HG03095 (cell line): Measurements from ENCODE around the gene PCBP3.

Experiments
- ATAC-seq: cut with Tn5 transposase; IDR thresholded peaks from one replicate; pipeline ENCODE4 v1.9.1; 2021; ENCODE audit warnings: moderate library complexity; ENCODE audit not compliant: unreplicated experiment

Gene PCBP3

DNA sequence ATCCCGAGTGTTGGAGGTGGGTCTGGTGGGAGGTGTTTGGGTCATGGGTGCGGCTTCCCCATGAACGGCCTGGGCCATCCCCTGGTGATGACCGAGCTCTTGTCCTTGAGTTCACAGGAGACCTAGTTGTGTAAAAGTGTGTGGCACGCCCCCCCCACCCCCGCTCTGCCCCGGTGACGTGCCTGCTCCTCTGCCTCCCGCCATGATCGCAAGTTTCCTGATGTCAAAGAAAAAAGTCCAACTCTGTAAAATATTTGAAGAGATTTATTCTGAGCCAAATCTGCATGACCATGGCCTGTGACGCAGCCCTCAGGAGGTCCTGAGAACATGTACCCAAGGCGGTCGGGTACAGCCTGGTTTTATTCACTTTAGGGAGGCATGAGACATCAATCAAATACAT lies 212.9 kb downstream of the PCBP3 start:
- ATAC-seq, result no peak

DNA sequence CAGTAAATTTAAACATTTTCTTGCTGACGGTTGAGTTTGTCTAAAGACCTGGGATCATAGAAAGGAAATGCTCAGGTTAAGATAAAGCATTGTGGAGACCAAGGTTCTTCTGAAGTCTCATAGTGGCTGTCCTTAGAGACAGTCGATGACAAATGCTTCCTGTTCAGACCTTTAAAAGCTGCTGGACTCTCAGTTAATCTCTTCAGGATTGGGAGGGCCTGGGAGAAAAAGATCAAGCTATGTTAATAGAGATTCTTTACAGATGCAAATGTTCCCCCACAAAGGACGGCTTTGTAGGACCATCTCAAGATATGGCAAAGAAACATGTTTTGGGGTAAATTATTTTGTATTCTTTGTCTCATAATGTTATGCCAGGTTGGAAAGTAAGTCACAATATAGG lies 213.4 kb downstream of the PCBP3 start:
- no peak for ATAC-seq

DNA sequence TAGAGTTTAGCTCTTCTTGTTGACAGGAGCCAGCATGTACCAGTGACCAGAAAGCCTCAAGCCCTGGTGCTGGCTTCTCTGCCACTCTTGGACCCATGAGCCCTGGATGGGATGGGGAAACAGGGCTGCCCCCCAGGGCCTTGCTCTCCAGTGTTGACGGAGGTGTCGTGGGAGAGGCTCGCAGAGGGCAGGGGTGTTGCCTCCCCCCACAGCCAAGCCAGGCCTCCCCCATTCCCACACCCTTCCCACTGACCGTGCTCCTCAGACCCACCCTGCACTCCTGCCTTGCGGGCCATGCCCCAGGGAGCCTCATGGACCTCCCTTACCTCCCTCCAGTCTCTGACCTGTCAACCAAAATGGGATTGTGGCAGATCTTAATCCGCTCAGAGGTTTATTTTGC lies 214.2 kb downstream of the PCBP3 start:
- no peak for ATAC-seq

DNA sequence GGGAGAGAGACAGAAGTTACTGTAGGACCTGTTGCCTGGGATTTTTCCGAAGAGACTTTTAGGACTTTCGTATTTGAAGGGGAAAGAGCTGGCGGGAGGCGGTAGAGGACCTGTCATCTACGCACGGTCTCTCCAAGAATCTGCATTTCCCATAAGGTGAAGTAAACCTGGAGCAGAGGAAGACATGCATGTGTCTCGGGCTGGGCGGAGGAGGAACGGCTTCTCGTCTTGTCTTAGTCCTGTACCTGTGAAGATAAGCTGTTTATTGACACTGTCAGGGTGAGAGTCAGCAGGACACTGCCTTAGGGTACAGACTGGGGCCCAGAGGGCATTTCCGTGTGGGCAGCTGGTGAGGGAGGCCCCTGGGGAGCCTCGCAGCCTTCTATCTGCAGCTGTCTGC lies 214.7 kb downstream of the PCBP3 start:
- ATAC-seq, result no peak

DNA sequence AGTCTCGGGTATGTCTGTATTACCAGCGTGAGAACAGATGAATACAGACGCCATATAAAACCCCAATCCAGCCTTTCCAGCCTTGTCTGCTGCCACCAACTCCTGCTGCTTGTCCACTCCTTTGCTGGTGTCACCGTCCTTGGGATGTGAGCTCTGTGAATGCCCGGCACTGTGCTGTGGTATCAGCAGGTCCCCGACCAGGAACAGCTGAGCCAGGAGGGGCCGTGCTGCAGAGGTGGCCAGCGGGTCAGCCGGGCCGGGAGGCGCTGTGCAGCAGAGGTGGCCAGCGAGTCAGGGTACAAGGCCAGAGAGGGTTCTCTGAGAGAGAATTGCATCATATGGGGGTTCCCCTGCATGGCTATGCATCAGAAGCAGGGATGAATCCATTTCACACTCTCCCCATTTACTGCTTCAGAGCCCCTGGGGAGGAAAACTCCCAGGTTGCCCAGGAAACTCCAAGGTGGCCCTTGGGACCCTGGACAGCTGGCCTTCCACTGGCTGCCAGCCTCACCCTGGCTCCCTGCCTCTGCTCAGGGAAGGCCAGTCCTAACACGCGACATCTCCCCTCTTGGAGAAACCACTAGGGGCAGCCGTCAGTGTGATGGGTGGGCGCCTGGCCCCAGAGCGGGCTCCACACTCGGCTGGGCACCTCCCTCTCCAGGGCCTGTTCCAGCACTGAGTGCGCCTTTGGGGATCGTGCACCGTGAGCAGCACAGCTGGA lies 215.7 kb downstream of the PCBP3 start:
- ATAC-seq, result no peak

DNA sequence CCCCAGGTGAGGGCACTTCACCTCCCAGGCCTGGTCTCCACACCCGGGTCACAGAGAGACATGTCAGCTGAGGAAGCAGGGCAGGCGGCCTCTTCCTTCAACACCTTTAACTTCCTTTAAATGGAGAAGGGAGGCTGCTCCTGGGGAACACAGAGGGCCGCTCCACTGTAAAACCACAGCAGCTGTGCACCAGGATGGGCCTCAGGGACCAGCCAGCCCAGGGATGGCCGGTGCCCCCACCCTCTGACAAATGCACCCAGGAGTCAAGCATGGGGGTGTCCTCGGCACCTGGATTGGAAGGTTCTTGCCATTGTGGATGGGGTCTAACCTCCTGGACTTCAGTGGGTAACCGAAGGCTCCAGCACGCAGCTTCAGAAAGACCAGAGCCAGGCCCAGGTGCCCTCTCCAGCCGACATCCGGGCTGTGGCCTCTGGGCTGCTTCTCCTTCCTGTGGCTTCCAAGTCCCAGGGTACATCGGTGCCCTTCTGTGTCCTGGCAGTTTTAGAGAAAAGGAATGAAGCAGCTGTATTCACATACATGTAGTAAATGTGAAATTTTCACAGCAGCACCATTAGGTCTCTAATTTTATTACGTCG lies 216.3 kb downstream of the PCBP3 start:
- no peak for ATAC-seq

DNA sequence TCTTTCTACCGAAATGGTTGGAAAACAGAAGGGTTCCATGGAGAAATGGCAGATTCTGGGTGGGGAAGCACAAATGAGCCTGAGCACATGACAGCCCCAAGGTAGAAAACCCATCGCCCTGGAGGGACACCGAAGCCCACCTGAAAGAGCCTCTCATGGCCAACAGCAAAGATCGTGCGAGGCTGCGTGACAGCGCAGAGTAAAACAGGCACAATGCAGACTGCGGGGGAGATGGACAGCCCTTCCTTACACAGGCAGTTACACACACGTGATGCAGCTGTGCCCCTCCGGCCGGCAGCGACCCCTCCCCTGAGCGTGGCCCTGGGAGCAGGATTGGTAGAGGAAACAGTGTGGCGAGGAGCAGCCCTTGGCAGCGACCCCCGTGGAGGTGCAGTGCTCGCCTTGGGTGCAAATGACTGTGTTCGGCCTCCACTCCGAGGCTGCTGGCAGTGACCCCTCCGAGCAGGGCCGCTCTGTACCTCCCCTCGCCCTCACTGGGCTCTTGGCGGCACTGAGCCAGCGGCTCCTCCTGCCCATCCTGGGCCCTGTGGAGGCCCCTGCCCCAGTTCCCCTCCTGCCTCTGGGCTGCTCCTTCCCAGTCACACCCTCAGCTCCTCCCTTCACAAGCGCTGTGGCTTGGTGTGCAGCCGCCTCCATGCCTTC lies 217.1 kb downstream of the PCBP3 start:
- ATAC-seq, result no peak

DNA sequence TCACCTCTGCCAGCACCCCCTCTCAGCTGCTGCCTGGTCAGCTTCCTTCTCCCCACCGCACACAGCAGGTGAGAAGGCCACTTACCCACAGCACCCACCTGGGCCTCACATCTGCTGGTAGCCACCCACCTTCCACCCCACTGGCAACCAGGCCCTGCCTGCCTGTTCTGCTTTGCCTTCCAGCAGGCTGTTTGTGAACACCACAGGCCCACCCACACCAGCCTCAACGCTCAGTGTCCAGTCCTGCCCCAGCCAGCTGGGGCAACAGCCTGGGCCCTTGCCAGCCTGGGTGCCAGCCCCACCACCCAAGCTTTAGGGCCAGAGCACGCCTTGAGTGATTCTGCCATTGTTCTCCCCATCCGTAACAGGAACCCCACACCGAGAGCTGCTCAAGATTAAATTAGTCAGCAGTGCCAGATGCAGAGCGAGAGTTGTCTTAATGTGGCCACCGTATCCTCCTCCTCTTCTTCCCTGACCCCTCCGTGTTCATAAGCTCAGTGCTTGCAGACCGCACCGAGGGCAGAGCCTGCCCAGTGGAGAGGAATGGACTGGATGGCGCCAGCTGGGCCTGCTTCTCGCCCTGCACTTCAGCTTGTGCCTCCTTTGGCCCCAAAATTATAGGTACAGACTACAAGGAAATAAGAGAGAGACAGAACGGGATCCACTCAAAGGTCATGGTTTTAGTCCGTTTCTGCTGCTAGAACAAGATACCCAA lies 217.8 kb downstream of the PCBP3 start:
- no peak for ATAC-seq

DNA sequence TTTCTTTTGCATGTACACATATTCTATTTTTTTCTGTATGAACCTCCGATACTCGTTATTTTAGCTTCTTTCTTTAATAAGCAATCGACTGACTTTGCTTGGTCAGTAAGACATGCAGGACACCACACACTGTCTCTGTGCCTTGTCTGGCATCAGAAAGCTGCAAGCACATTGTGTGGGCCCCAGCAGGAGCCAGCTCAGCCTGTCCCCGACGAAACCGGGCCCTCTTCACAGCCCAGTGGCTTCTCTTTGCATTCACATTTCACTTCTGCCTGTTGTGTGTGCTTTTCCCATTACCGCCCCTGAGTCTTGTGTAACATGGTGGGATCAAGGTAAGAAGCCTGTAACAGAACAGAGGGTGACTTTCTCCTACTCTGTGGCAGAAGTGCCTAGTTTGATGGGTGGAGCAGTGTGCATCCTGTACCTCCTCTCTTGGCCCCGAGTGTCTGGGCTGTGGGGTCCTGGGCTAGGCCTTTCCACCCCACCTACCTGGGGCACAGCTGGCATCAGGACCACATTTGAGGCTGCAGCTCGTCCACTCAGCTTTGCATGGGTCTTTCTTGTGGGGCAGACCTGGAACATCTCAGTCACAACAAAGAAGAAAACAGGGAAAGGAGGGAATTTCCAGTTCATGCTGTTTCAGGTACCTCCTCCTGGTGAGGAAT lies 219.2 kb downstream of the PCBP3 start:
- ATAC-seq, result no peak

DNA sequence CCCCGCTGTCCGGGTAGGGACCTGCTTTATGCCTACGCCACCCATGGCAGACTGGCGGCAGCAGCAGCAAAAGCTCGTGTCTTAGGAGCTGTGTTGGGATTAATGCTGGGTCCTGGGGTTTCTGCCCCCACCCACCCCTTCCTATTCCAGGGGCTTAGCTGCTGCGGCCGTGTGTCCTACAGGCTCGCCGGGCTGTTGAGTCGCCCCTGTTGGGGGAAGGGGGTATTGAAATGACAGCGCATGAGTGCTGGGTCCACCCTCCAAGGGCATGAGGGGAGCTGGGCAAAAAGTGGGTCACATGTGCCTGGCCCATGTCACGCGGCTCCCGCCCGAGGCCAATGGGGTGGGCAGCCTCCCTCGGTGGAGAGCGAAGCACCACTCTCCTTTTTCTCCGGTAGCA lies 219.7 kb downstream of the PCBP3 start:
- ATAC-seq, result no peak

DNA sequence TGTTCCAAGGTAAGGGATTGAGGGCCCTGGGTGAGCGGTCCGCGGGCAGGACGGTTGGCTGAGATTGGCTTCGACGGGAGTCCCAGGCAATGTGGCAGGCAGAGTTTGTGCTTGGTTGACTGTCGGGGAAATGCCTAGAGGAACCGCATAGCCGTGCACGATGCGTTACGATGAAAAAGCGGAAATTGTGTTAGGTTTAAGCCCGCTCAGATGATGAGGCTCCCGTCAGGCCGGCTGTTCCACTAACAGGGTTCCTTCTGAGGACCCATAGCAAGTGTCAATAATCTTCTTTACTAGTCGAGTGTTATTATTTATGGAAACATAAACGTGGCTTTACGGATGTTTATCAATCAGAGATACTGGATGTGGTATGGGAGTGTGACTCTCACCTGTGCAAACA lies 220.2 kb downstream of the PCBP3 start:
- no peak for ATAC-seq

DNA sequence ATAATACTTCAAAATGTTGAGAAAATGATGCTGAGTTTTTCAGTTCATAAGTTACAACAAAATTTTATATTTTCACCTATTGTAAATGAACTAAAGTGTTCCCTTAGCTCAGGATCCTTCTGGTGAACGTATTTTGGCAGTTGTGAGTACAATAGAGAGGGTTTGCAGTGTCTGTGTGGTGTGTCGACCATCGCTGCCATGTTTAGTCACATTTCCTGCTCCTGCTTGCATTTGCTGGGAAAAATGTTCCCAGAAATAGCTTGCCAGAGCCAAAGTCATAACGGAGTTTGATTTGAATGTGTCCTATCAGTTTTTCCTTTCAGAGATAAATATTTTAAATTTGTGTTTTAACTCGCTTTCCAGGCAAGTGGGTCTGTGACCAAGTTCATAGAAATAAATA lies 220.9 kb downstream of the PCBP3 start:
- no peak for ATAC-seq

DNA sequence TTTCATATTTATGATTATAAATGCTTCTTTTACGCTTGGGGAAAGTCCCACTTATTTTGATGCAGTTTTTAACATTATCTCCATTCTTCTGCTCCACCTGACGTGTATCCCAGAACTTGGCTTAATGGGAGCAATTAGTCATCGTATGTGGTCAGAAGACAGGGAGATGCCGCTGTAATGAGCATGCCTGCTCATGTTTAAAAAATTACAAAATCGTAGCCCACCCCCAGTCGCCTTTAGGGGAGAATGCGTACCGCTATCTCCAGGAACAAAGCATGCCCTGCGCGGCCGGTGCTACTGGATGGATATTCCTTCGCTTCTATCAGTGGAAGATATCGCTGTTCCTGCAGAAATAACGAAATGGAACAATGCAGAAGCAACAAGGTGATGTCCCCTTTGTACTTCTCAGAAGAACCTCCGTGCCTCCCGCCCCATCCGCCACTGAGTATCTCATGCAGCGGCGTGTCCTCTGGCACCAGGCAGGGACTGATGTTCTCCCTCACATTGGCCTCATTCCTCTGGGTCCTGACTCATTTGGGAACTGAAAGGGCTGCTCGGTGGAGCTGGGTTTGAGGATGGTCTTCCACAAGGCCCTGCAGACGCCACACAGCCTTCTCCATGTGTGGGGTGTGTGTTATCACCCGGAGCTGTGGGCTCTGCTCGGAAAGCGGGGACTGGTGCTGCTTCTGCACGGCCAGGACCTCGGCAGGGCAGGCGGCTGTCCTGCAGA lies 221.7 kb downstream of the PCBP3 start:
- ATAC-seq, result no peak

DNA sequence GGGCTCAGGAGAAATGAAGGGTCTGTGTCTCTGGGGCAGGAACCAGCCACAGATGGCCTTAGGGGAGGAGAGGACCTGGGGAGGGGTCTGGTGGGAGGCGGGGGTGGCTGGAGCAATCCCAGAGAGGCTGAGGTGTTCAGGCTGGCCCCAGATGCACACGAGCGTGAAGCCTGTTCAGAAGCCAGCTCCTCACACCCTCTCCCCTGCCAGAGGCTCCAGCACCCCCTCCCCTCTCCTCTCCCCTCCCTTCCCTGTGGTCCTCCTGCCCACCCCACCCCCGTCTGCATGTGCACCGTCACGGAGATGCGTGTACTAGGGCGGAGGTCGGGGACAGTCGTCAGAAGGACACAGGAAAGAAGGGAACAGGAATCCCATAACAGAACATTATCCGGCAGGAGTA lies 223.0 kb downstream of the PCBP3 start:
- no peak for ATAC-seq

DNA sequence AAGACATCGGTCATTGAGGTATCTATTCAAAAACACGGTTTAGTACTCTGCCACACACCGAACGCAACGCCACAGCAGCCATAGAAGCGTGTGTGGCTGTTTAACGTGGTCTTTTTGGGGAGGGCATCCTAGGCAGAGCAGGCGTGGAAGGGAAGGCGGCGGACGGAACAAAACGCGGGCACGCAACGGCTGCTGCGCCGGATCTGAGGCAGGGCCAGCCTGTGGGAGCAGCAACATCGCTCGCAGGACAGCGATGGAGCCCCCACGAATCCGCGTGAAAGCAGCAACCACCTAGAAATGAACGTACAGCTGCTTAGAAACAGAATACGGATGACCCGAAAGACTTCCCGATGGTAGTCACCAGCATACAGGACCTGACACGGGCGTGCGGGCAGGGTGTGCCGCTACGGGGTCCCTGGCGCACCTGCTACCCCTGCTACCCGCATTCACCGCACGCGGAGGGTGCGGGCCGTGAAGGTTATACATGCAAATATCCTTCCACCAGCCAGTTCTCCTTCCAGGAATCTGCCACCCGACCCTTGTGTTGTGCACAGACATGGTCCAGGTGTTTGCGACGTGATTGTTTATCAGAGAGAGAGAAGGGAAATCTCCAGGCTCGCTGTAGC lies 223.6 kb downstream of the PCBP3 start:
- no peak for ATAC-seq

DNA sequence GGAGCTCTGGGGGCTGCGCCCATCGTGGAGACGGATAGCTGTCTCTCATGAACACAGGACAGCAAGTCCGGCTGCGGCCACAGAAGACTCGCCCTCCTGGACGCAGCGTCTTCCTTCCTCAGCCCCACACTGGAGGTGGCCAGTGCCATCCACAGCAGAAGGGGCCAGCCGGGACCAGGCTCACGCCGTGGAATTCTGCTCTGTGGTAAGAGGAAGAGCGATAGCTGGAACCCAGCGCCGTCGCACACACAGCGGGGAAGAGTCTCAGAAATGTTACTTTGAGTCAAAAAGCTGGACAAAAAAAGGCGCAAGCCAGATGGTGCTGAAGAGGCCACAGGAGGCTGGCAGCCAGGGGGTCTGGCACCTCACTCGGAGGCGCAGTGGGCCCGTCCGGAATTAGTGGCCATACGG lies 224.2 kb downstream of the PCBP3 start:
- ATAC-seq, result no peak

DNA sequence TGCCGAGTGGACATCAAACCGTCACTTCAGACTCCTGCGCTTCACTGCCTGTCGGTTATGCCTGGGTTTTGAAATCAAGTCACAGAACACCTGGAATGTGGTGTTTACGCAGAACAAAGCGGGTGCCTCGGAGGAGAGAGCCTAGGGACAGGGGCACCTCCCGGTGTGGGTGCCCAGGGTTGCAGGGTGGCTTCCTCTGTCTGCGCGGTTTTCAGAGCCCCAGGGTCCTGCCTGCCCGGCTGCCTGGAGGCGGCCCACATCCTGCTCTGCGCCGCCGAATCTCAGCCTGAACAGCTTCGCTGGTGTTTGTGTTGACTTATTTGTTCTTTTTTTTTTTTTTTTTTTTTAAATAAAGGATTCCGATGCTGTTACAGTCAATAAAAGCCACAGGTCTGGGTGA lies 224.6 kb downstream of the PCBP3 start:
- ATAC-seq, result no peak

DNA sequence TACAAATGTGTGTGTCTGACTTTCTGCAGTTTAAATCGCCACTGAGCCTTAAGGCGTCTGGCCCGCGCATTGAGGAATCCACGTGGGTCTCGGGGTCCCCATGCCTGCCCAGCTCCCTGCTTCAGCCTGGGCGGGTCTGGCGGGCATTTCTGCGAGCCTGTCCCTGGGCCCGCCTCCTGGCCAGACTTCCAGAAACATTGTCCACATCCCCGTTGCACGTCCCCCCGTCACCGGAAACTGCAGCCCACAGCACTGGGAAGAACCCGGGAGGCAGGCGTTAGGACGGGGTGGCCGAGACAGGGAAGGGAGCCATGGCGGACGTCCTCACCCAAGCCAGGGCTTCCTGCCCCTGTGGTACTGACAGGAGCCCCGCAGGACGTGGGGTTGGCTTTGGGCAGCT lies 225.0 kb downstream of the PCBP3 start:
- no peak for ATAC-seq

DNA sequence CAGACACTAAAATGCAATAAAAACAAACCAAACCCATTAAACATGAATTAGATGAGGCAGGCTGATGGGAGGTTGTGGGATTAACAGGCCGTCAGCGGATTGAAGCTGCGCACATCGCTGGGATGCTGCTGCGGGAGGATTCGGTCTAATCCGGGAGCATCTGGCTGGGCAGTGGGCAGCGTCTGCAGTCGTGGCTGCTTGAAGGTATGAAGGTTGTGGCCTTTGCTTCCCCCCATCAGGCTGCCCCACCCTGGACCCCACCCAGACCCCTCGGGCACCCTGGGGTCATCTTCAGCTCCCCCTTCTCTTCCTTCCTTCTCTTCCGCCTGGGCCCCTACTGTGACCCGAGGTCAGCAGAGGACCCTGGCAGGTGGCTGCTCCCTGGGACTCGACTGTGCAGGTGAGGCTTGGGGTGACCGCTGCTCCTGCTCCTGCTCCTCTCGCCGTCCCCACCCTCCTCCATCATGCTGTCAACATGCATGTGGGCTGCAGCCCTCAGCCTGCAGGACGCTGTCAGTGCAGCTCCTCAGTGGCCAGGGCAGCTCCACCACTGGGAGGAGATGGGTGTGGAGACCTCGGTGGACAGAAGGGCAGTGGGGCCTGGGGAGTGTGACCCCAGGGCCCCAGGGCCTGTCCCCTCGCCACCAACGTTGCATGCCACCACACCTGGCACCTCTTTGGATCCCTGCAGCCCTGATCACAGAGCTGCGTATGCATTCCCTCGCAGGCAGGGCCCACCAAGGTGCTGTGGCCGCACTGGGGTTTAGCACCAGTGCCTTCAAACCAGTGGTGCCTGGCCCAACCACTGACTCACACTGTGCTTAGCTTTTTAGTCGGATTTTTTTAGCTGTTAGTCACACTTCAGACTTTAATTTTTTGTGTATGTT lies 225.8 kb downstream of the PCBP3 start:
- ATAC-seq, result no peak
